HG03039 (cell line): ENCODE measurements around the gene EFHD2.
"Not testable (repeated sequence)": the region's sequence is repeated elsewhere in the genome, so short reads cannot be mapped to it uniquely, and the experiment has no call there.

Source experiments
- ATAC-seq: cut with Tn5 transposase; IDR thresholded peaks from one replicate; pipeline ENCODE4 v1.9.1; 2021; ENCODE audit warnings: mild to moderate bottlenecking, moderate library complexity; ENCODE audit not compliant: unreplicated experiment

Gene EFHD2

DNA sequence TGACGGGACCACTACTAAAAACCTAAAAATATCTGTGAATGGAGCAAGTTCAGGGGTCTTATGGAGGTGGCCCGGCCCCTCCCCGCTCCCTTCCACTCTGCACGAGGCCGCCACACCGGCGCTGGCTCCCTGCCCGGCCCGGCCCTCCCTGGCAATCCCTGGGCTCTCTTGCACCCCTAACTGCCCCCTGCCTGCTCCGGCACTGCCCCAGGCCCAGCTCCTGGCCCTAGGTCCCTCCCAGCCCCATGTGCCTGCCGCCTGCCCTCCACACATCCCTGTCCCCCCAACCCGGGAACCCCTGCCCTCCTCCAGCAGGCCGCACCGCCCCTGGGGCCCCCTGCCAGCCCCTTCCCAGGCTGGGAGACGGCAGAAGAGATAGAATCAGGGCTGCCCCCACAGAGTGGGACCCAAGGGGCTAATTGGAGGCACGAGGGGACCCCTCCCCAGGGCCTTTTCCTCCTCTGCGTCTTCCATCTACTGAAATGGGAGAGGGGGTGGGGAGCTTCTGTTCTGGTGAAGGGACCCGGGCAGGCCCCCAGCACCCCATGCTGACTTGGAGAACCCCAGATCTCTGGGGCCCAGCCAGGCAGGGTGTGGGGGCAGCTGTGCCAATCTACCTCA lies 19.2 kb downstream of the EFHD2 start:
- ATAC-seq: no peak

DNA sequence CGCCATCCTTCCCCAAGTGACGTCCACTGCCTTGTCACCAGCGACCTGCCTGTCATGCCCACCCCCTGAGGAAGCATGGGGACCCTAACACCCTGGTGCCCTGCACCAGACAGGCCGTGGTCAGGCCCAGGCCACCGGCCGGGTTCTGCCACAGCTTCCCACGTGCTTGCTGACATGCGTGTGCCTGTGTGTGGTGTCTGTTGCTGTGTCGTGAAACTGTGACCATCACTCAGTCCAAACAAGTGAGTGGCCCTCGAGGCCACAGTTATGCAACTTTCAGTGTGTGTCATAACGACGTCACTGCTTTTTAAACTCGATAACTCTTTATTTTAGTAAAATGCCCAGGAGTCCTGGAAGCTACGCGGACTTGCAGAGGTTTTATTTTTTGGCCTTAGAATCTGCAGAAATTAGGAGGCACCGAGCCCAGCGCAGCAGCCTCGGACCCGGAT lies 20.0 kb downstream of the EFHD2 start:
- no peak for ATAC-seq

DNA sequence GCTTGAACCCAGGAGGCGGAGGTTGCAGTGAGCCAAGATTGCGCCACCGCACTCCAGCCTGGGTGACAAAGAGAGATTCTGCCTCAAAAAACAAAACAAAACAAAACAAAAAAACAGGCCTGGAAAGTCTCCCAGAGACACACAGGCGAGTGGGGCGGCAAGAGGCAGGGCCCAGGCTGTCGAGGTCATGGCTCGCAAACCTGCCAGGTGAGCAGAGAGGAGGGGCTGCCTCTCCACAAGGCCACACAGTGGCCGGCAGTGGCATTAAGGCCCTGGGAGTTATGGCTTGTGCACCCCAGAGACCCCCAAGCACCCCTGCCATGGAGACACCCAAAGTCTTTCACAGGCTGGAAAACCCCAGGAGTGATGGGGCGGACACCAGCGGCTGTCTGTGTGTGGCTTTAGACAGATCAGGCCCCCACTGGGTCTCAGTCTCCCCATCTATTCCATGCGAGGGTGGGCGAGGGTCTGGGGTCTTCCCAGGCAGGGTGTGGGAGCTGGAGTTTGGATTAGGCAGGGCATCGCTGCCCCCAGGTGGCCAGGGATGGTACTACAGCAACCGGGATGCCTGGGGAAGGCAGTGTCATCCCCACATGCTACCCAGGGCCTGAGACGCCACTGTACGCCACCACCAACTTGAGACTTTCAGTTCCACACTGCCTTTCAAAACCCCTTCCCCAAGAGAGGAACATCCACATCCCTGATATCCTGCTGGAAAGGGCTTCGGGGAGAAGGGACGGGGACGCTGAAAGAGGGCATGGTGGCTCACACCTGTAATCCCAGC lies 21.3 kb downstream of the EFHD2 start:
- no peak for ATAC-seq

DNA sequence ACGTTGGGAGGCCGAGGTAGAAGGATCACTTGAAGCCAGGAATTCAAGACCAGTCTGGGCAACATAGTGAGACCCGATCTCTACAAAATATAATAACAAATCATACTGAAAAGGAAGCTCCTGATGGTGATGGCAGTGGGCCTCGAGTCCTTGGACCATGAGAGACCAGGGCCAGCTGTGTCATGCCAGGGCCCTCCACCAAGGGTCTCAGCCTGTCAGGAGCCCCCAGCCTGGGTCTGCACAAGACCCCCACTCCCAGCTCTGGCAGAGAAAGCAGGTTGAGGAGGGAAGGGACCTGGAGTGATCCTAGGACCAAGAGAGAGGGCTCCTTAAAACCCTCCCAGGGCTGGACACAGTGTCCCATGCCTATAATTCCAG lies 21.9 kb downstream of the EFHD2 start:
- no peak for ATAC-seq

DNA sequence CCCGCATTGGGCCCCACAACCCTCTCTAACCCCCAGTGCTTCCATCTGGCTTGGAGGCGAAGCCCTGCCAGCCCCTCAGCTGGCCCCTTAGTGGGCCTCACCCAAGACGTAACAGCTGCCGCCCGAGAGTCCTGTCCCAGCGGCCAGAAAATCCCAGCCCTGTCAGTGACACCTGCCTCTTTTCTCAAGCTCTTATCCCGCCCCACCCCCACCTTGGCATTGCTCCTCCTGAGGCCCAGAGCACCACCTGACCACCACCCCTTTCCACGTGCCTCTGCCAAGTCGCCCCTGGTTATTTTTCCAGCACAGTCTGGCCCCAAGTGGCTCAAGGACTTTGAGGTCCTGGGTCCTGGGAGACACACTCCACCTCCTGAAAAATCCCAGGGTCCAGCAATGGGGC lies 22.6 kb downstream of the EFHD2 start:
- no peak for ATAC-seq

DNA sequence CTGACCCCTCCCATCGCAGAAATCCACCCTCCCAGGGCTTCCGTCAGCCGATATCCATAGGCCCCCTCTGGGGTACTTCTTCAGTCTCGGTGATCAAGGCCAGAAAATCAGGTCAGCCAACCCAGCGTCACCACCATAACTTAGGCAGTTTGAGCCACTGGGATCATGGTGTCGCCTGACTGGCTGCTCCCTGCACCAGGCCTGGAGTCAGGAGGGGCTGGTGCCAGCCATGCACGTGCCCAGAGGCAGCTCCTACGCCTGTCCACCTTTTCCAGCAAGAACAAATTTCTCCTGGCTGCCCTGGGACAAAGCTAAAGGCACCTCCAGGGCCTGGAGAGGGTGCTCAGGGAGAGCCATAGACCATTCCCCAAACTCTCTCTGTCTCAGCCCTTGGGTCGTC lies 23.8 kb downstream of the EFHD2 start:
- no peak for ATAC-seq

DNA sequence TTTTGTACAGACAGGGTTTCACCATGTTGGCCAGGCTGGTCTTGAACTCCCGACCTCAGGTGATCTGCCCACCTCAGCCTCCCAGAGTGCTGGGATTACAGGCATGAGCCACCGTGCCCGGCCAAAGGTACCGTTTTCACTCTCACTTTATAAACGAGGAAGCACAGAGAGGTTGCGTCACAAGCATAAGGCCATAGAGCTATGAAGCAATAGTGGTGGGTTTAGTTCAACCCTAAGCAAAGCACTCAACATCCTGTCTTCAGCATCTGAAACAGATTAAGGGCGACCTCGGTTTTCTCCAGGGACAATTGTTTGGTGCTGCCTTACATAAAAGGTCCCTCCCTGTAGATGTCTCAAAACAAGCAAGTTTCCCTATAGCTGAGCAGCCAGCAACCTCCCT lies 25.1 kb downstream of the EFHD2 start:
- not testable (repeated sequence) for ATAC-seq

DNA sequence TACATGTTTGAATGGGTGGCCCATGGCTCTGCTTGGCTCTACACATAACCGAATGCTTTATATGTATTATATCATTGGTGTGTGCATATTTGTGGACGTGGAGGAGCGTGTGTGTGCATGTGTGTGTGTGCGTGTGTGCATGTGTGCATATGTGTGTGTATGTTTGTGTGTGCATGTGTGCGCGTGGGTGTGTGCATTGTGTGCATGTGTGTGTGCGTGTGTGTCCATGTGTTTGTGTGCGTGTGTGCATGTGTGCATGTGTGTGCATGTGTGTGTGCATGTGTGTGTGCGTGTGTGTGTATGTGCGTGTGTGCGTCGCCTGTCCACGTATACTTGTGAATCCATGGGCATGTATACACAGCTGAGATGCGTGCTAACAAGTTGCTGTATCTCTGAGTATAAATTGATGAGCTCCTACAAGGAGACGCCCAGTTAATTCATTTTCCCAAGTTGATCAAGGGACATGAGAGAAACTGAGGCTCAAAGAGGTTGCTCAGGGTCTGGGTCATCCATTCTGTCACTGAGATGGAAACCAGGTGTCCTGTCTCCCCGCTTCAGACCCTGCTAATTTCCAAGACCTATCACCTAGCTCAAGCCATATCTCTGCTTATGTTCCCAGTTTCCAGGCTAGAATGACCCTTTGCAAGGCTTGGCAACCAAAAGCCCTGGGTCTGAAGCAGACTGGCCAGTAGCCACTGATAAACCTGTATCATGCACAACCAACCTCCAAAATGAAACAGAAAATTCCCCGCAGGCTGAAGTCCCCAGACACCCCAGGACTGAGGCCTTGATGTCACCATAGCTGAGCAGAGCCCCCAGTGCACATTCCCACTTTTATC lies 25.8 kb downstream of the EFHD2 start:
- no peak for ATAC-seq

DNA sequence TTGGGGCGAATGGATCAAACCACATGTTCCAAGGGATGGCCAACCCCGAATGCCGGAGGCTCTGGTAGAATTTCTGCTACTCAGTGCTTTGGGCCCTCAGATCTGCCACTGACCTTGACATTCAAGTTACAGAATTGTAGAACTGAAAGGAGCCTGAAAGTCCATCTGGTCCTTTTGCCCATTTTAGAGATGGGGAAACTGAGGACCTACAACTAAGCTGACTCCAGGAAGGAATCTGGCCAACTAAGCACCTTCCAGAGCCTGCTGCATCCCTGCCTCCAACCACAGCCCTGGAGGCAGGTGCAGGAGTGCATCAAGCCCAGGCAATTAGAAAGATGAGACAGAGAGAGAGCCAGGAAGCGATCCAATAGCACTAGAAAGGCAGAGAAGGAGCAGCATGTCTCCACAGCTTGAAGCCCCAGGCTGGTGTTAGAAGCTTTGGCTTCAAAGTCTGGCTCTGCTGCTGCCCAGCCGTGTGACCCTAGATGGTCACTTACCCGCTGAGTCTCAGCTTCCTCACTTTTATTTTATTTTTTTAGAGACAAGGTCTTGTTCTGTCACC lies 27.3 kb downstream of the EFHD2 start:
- ATAC-seq: no peak

DNA sequence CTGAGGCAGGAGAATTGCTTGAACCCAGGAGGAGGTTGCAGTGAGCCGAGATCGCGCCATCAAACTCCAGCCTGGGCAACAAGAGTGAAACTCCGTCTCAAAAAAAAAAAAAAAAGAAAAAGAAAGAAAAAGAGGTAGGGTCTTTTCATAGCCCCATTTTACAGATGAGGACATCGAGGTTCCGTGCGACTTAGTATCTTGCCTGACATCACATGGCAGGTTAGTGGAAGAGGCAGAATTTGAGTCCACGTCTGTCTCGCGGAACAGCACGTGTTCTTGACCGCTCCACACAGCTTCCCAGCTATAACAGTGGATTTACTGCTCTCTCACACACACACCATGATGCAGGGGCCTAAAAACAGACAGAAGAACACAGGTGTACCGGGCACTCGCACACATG lies 29.6 kb downstream of the EFHD2 start:
- no peak for ATAC-seq

DNA sequence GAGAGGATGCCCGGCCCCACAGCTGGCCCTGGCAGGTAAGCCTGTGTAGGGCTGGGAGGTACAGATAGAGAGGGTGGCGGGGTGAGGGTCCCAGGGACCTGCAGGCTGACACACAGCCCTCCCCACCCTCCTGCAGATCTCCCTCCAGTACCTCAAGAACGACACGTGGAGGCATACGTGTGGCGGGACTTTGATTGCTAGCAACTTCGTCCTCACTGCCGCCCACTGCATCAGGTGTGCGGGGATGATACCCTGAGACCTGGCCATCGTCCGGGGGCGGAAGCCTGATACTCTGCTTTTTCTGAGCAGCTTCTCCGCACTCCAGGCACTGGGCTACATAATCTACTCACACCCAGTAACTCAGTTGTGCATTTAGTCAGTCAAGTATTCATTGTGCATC lies 30.7 kb downstream of the EFHD2 start:
- ATAC-seq: no peak

DNA sequence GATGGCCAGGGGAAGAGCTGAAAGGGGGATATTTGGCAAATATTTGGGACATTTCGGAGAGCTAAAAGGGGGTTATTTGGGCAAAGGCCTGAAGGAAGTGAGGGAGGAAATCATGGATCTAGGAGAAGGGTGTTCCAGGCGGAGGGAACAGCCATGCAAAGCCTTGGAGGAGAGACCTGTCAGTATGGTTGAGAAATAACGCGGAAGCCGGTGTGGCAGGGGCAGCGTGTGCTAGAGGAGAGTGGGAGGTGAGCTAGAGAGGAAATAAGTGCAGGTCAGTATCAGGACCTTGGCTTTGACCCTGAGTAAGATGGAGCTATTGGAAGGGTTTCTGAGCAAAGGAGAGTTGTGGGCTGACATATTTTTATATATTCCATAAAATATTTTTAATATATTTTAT lies 31.6 kb downstream of the EFHD2 start:
- no peak for ATAC-seq

DNA sequence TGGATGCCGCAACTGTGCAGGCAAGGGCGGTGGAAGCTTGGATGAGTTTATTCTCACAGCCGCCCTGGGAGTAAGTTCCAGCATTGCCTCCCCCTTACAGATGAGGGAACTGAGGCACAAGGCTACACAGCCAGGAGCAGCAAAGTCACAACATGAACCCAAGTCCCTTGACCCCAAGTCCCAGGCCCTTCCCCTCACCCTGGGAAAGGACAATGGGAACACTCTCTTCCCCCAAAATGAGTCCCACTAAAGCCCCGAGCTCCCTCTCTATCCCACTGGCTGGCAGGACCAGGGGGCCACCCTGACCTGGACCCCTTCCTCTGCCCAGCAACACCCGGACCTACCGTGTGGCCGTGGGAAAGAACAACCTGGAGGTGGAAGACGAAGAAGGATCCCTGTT lies 32.4 kb downstream of the EFHD2 start:
- no peak for ATAC-seq

DNA sequence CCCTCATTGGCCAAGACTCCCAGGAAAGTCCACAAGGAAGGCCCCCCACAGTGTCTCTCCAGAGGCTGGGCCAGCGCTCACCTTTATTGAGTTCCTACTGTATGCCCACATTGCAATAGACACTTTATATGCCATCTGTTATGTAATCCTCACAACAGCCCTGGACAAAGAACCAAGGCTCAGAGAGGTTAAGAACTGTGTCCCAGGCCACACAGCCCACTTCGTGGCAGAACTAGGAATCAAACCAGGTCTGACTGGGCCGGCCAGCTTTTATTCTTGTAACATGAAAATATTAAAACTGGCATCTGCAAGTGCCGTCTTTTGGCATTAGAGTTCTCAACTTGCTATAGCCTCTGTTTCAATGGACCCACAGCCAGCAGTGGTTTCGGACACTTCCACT lies 33.1 kb downstream of the EFHD2 start:
- ATAC-seq: no peak

DNA sequence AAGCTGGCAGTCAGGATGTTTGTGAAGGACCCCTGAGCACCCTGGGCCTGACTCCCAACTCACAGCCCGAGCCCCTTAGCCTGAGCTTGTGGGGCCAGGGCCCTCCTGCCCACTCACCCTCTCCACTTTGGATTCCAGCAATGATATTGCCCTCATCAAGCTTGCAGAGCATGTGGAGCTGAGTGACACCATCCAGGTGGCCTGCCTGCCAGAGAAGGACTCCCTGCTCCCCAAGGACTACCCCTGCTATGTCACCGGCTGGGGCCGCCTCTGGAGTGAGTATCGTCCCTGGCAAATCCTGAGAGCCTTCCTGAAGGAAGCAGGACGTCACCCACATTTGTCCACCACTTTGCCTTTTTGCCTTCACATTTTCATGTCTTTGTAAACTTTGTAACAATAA lies 33.6 kb downstream of the EFHD2 start:
- ATAC-seq: no peak

DNA sequence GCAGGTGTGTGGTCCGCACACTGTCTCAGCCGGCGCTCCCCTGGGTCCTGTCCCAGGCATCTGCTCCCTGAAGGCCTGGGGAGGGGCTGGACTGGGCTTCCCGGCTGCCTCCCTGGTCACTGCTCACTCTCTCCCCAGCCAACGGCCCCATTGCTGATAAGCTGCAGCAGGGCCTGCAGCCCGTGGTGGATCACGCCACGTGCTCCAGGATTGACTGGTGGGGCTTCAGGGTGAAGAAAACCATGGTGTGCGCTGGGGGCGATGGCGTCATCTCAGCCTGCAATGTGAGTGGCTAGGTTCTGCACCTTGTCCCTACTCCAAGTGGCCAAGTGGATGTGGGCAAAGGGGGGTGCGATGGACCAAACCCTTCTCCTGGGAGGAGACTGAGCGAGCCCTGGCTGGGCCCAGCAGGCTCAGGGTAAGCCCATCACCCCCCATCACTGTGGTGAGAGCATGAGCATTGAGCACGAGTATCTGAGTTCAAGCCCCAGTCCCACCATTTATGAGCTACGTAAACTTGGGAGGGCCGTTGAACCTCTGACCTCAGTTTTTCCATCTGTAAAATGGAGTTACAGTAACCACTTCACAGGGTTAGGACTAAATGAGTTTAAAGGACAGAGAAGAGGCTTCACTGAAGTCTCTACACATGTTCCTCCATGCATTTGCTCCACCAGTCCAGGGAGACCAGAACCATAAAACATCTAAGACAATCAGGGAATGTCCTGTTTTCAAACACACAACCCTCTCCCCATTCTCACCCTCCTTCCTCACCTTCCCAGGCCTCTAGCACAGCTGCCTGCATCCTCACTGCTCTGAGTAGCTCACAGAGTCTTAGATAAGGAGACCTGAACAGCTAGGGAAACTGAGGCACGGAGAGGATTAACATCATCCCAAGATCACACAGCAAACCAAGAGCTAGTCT lies 35.0 kb downstream of the EFHD2 start:
- ATAC-seq: no peak

DNA sequence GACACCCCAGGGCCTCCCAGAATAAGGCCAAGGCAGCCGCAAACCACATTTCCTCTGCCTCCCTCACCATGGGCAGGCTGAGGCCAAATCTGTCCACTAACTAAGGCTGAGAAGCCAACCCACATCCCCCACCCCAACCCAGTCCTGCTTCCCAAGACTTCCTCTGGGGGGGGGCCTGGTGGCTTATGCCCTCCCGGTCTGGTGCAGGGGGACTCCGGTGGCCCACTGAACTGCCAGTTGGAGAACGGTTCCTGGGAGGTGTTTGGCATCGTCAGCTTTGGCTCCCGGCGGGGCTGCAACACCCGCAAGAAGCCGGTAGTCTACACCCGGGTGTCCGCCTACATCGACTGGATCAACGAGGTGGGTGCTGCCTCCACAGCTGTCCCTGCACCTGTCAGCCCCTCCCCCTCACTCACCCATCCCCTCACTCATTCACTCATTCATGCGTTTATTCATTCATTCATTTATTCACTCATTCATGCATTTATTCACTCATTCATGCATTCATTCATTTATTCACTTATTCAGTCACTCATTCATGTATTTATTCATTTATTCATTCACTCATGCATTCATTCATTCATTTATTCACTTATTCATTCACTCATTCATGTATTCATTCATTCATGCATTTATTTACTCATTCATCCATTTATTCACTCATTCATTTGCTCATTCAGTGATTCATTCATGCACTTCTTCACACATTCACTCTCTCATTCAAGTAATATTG lies 35.9 kb downstream of the EFHD2 start:
- ATAC-seq: no peak

DNA sequence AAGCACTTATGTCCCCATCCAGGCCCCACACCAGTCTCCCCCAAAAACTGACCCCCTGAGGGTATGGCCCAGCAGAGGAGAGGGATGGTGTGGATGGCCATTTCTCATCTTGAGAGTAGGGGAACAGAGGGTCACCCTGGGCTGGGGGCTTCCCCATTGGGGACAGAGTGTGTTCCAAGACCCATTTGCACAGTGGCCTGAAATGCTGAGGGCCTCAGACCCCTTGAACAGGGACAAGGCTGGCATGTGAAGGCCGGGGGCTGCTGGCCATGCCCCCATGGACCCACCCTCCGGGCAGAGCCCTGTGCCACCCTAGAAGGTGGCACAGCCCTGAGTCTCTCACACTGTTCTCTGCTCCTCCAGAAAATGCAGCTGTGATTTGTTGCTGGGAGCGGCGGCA lies 36.5 kb downstream of the EFHD2 start:
- ATAC-seq: no peak

DNA sequence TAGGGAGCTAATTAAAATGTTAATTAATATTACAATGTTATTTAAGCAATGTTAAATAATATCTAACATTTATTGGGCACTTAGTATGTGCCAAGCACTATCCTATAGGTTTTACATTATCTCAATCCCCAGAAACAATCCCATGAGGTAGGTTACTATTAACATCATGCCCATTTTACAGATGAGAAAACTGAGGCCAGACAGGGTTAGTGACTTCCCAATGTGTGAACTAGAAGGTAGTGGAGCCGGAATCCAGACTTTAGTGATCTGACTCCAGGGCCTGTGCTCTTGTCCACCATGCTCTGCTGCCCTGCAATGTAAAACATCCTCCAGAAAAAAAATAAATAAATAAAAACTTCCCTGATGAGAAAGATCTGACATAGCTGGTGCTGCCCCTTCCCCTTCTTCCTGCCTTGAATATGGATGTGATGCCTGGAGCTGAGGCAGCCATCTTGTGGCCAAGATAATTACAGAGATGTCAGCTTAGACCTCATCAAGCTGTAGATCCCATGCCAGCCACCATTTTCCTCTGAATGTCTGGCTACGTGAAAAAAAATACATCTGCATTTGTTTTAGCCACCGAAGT lies 39.3 kb downstream of the EFHD2 start:
- no peak for ATAC-seq
